Measurements from ENCODE around the gene COL15A1.

Gene COL15A1

DNA sequence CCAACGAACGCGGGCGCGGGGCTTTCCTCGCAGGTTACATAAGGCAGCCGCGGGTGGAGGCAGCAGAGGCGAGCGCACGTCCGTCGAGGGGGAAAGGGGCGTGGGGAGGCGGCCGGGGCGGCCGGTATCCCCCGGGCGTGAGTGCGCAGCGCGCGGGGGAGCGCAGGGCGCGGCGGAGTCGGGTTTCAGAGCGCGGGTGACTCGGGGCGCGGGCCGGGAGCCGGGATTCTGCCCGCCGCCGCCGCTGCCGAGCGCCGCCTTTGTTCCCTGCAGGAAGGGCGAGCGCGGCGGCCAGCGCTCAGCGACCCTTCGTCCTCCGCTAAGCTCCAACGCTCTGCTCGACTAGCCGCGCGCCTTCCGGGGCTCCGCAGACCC, at the start of gene COL15A1:
COL15A1 (plus strand) TSS at position 226 of the 375 bp plus-strand sequence. CDS start 155 bp downstream, outside the sequence.
- TF ChIP-seq, protein P1, sequence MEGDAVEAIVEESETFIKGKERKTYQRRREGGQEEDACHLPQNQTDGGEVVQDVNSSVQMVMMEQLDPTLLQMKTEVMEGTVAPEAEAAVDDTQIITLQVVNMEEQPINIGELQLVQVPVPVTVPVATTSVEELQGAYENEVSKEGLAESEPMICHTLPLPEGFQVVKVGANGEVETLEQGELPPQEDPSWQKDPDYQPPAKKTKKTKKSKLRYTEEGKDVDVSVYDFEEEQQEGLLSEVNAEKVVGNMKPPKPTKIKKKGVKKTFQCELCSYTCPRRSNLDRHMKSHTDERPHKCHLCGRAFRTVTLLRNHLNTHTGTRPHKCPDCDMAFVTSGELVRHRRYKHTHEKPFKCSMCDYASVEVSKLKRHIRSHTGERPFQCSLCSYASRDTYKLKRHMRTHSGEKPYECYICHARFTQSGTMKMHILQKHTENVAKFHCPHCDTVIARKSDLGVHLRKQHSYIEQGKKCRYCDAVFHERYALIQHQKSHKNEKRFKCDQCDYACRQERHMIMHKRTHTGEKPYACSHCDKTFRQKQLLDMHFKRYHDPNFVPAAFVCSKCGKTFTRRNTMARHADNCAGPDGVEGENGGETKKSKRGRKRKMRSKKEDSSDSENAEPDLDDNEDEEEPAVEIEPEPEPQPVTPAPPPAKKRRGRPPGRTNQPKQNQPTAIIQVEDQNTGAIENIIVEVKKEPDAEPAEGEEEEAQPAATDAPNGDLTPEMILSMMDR (IDR thresholded peaks at IDR 0.05; ENCODE audit: insufficient read depth, low read depth, low read length, missing control alignments), result no peak
- DNase-seq (ENCODE audit: low read depth), result no peak

DNA sequence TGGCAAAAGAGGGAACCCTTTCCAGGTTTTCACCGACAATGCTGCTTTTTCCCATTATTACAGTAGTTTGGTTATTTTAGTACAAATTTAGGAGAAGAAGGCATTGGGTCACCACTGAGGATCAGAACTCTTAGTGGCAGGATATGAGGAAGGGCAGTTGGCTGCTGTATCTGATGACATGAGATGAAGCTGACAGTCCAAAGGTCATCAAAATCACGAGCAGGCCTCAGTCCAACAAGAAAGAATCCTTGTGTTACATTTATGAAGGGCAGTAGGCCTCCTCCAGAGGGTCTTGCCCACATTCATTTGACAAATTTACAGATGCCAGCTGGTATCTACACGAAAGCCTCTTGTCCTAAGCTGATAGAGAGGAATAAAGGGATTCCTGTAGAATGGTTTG, 49.5 kb upstream of the COL15A1 start:
- H3K4me3 ChIP-seq (ENCODE audit: low read depth, low read length), result no peak overlapping the region
- DNase-seq (ENCODE audit: low read depth), result no peak
- TF ChIP-seq, protein P1 (IDR thresholded peaks at IDR 0.05; ENCODE audit: insufficient read depth, low read depth, low read length, missing control alignments), result no peak

More for the DNA sequence above, at the start of gene COL15A1:
- H3K4me3 ChIP-seq (ENCODE audit: low read depth, low read length), result no peak within 1 kb of the TSS

DNA sequence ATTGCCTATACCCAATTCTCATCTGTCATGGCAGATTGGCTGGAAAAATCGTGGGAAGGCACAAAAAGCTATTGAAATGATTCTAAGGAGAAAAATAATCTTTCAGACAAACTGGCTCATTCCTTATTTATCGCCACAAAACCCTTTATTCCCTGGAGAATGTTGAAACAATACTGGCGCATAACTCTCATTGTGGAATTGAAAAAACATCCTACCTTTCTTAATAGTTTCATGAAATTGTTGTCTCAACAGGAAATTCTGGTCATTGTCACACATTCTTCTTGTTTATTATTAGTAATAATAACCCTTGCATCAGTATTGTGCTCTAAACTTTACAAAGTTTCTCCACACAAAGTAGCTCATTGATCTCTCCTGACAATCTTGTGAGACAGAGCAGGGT, 48.9 kb upstream of the COL15A1 start:
- H3K4me3 ChIP-seq (ENCODE audit: low read depth, low read length), result no peak overlapping the region
- TF ChIP-seq, protein P1 (IDR thresholded peaks at IDR 0.05; ENCODE audit: insufficient read depth, low read depth, low read length, missing control alignments), result no peak
- no peak for DNase-seq (ENCODE audit: low read depth)

DNA sequence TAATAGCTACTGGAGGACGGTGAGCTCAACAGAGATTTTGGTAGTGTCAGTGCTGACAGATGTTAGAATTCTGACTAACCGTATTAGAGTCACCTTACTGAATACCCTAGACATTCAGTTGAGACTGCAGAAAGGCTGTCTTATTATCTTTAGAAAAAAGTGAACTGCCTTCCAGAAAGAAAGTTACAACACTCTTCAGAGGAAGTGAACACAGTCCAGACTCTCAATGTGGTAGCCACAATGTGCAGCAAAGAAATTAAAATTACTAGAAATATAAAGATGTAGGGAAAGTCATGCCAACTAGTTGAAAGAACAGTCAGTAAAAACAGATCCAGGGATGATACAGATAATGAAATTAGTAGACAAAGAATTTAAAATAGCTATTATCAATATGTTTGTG, 47.1 kb upstream of the COL15A1 start:
- TF ChIP-seq, protein P1 (IDR thresholded peaks at IDR 0.05; ENCODE audit: insufficient read depth, low read depth, low read length, missing control alignments), result no peak
- DNase-seq (ENCODE audit: low read depth), result no peak

DNA sequence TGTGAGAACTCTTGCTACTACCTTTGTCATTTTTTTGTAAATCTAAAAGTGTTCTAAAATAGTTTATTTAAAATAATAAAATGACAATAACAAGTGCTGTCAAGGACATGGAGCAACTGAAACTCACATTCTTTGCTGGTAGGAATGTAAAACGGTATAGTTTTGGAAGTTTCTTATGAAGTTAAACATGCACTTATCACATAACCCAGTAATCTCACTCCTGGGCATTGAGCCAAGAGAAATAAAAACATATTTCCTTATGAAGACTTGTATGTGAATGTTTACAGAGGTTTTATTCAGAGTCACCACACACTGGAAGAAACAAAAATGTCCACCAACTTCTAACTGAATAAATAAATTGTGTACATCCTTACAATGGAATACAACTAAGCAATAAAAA, 46.0 kb upstream of the COL15A1 start:
- TF ChIP-seq, protein P1 (IDR thresholded peaks at IDR 0.05; ENCODE audit: insufficient read depth, low read depth, low read length, missing control alignments), result no peak
- no peak overlapping the region for H3K4me3 ChIP-seq (ENCODE audit: low read depth, low read length)
- DNase-seq (ENCODE audit: low read depth), result no peak

More for the DNA sequence above, 47.1 kb upstream of the COL15A1 start:
- H3K4me3 ChIP-seq (ENCODE audit: low read depth, low read length), result no peak overlapping the region

DNA sequence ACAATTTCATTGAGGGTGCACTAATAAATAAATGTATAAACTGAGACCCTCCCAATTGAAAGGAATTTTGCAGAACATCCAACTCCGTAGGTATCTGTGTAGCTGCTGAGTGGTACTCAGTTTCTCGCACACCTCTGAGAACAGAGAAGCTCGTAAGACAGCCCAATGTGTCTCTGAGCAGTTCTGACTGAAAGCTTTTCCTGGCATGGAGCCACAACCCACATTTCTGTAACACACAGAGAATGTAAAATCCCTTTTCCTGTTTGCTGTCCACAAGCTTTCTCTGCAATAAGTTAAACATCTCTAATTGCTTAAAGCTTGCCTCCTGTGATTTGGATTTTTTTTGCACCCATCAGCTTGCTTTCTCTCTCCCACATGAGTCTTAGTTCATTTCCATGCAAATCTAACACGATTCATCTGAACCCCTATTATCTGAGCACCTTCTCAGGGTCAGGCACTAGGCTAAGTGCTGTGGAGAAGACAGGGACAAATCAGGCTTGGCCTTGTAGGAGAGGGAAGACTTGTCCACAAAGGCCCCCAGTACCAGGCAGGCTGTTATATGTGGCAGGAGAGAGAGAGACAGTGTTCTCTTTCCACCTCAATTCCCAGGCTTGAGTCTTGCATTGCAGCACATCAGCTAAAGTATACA, 44.2 kb upstream of the COL15A1 start:
- DNase-seq (ENCODE audit: low read depth), result peak; percentile 18
- no peak overlapping the region for H3K4me3 ChIP-seq (ENCODE audit: low read depth, low read length)
- TF ChIP-seq, protein P1 (IDR thresholded peaks at IDR 0.05; ENCODE audit: insufficient read depth, low read depth, low read length, missing control alignments), result no peak

DNA sequence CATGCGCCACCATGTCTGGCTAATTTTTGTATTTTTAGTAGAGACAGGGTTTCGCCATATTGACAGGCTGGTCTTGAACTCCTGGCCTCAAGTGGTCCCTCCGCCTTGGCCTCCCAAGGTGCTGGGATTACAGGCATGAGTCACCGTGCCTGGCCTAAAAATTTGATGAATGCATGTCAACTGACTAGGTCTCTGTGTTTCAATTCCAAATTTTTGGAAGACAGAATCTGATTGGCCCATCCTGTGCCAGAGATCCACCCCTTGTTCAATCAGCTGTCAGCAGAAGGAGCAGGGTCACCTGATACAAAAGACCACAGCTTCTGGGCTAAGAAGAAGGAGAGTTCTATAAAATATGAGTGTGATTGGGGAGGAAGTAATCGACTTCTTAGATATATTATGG, 43.5 kb upstream of the COL15A1 start:
- TF ChIP-seq, protein P1 (IDR thresholded peaks at IDR 0.05; ENCODE audit: insufficient read depth, low read depth, low read length, missing control alignments), result no peak
- DNase-seq (ENCODE audit: low read depth), result no peak
- no peak overlapping the region for H3K4me3 ChIP-seq (ENCODE audit: low read depth, low read length)
